Body of pancreas (tissue), 4 donors: Measurements from ENCODE around the gene CDC26.

ENCODE experiments used
- POLR2A ChIP-seq, 3 donors: fragments of 450-650 bp; IDR thresholded peaks; one replicate each; pipeline ENCODE4 v1.6.1; 2016; ENCODE audit warnings: antibody characterized with exemption in 3 of 3, mild to moderate bottlenecking in 2 of 3
- TF ChIP-seq, protein P1 (sequence below), 7 experiments: fragments of 450-650 bp in 4 of 7; fragments of 200-600 bp in 3 of 7; sonication (generic) in 3 of 7; IDR thresholded peaks; one replicate each; pipeline ENCODE4 v1.5.1; 2016 to 2019; ENCODE audit warnings: antibody characterized with exemption in 7 of 7

DNA sequence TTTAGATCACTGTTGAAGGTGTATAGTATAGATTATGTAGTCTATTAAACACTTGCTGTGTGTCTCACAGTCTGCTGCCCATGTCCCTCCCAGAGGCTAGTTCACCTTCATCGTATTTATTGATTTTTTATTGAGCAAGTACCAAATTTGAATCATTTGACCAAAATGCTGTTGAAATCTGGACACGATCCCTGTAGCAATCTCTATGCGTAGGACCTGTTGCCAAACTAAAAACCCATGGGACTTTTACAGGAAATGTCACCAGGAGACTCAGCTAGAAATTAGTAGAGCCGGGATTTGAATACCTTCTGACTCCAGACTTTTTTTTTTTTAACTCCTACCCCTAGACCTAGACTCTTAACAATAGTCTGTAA, 36.5 kb downstream of the CDC26 start:
- no peak for TF ChIP-seq POLR2A (IDR thresholded peaks at IDR 0.05)
- TF ChIP-seq, protein P1, sequence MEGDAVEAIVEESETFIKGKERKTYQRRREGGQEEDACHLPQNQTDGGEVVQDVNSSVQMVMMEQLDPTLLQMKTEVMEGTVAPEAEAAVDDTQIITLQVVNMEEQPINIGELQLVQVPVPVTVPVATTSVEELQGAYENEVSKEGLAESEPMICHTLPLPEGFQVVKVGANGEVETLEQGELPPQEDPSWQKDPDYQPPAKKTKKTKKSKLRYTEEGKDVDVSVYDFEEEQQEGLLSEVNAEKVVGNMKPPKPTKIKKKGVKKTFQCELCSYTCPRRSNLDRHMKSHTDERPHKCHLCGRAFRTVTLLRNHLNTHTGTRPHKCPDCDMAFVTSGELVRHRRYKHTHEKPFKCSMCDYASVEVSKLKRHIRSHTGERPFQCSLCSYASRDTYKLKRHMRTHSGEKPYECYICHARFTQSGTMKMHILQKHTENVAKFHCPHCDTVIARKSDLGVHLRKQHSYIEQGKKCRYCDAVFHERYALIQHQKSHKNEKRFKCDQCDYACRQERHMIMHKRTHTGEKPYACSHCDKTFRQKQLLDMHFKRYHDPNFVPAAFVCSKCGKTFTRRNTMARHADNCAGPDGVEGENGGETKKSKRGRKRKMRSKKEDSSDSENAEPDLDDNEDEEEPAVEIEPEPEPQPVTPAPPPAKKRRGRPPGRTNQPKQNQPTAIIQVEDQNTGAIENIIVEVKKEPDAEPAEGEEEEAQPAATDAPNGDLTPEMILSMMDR (IDR thresholded peaks at IDR 0.05) = no peak
